Glutamatergic neuron (in vitro differentiated cells): ENCODE measurements around the gene PCDHGC4. TPM values are rescaled to one million over a fixed set of nuclear protein-coding genes. Genes with fewer than 3 reads are reported as not detected.
A peak's percentile ranks its signal among the peaks of the same experiment; 100 is the strongest.

Experiments
- DNase-seq: peaks from one replicate; pipeline ENCODE4 v3.0.0; 2022
- H3K27ac Mint-ChIP-seq: one replicate; pipeline ENCODE4 v1.8.0; 2020; ENCODE audit warnings: mild to moderate bottlenecking, mixed read lengths, inconsistent platforms; ENCODE audit not compliant: unreplicated experiment
- H3K27me3 Mint-ChIP-seq: one replicate; pipeline ENCODE4 v1.8.0; 2020; ENCODE audit warnings: mild to moderate bottlenecking, moderate library complexity, mixed read lengths, inconsistent platforms; ENCODE audit not compliant: unreplicated experiment
- H3K36me3 Mint-ChIP-seq: one replicate; pipeline ENCODE4 v1.8.0; 2020; ENCODE audit warnings: mild to moderate bottlenecking, mixed read lengths, inconsistent platforms; ENCODE audit not compliant: unreplicated experiment
- H3K4me1 Mint-ChIP-seq: one replicate; pipeline ENCODE4 v1.8.0; 2020; ENCODE audit warnings: mild to moderate bottlenecking, low read depth, mixed read lengths, inconsistent platforms; ENCODE audit not compliant: unreplicated experiment
- H3K4me3 Mint-ChIP-seq: one replicate; pipeline ENCODE4 v1.8.0; 2020; ENCODE audit warnings: mild to moderate bottlenecking, mixed read lengths, inconsistent platforms; ENCODE audit not compliant: unreplicated experiment
- H3K9me3 Mint-ChIP-seq: one replicate; pipeline ENCODE4 v1.8.0; 2020; ENCODE audit warnings: mild to moderate bottlenecking, moderate library complexity, mixed read lengths, inconsistent platforms; ENCODE audit not compliant: unreplicated experiment
- CTCF ChIP-seq: fragments of 200-600 bp; sonication (generic); IDR thresholded peaks from one replicate; pipeline ENCODE4 v1.5.0; 2021; ENCODE audit not compliant: partially characterized antibody, unreplicated experiment
- total RNA-seq: library from RNA; stranded (reverse); fragmentation: NEBNext Ultra II Directional; extraction: Animal tissue kit (Norgen Biotek cat#: 25700); gene quantifications from one replicate; pipeline ENCODE4 v1.2.1, GENCODE V29; 2021; ENCODE audit not compliant: unreplicated experiment

Gene PCDHGC4
- total RNA-seq, 1 donor from 2014 or later, result 6.7 TPM

GRCh38 chr5:141495453-141495811 lies 10.6 kb downstream of the PCDHGC4 start:
- Mint-ChIP-seq H3K27ac (peak overlapping the region; percentile 87), H3K4me1 (peaks cover 36% of the 10 kb centered on the region), H3K9me3 (peaks cover 6% of the 10 kb centered on the region), H3K4me3 (peak overlapping the region; percentile 49), H3K36me3 (no peaks in the 10 kb centered on the region), H3K27me3 (peaks cover 13% of the 10 kb centered on the region)
- TF ChIP-seq CTCF, result no peak
- DNase-seq, result no peak

- peaks cover 32% of the 10 kb centered on the region for H3K4me1 Mint-ChIP-seq
- no peaks in the 10 kb centered on the region for H3K36me3 Mint-ChIP-seq
- no peak for TF ChIP-seq CTCF
- H3K27me3 Mint-ChIP-seq, result peaks cover 7% of the 10 kb centered on the region
- H3K9me3 Mint-ChIP-seq, result peaks cover 6% of the 10 kb centered on the region
- DNase-seq, result no peak
- peak overlapping the region; percentile 49 for H3K4me3 Mint-ChIP-seq
- H3K27ac Mint-ChIP-seq, result peak overlapping the region; percentile 87
These were observed 11.2 kb downstream of the PCDHGC4 start for GRCh38 chr5:141496038-141496437.

GRCh38 chr5:141501761-141502160 lies 16.9 kb downstream of the PCDHGC4 start:
- Mint-ChIP-seq H3K4me3 (no peak overlapping the region), H3K36me3 (no peaks in the 10 kb centered on the region), H3K27me3 (peaks cover 12% of the 10 kb centered on the region), H3K27ac (peak overlapping the region; percentile 69), H3K9me3 (peaks cover 9% of the 10 kb centered on the region), H3K4me1 (peaks cover 17% of the 10 kb centered on the region)
- no peak for DNase-seq
- TF ChIP-seq CTCF, result no peak

- no peak for TF ChIP-seq CTCF
- no peak for DNase-seq
- no peaks in the 10 kb centered on the region for H3K36me3 Mint-ChIP-seq
- peaks cover 10% of the 10 kb centered on the region for H3K27me3 Mint-ChIP-seq
- H3K27ac Mint-ChIP-seq, result no peak overlapping the region
- H3K9me3 Mint-ChIP-seq, result peaks cover 12% of the 10 kb centered on the region
- no peak overlapping the region for H3K4me3 Mint-ChIP-seq
- peaks cover 28% of the 10 kb centered on the region for H3K4me1 Mint-ChIP-seq
These were observed 18.9 kb downstream of the PCDHGC4 start for GRCh38 chr5:141503681-141504080.

GRCh38 chr5:141504216-141504615 lies 19.4 kb downstream of the PCDHGC4 start:
- peaks cover 30% of the 10 kb centered on the region for H3K4me1 Mint-ChIP-seq
- no peak for TF ChIP-seq CTCF
- peaks cover 10% of the 10 kb centered on the region for H3K27me3 Mint-ChIP-seq
- no peak overlapping the region for H3K4me3 Mint-ChIP-seq
- H3K9me3 Mint-ChIP-seq, result peaks cover 12% of the 10 kb centered on the region
- no peaks in the 10 kb centered on the region for H3K36me3 Mint-ChIP-seq
- H3K27ac Mint-ChIP-seq, result peak overlapping the region; percentile 68
- no peak for DNase-seq
